IMR-90 (cell line): ENCODE measurements around the gene FYCO1.

Source experiments
- CTCF ChIP-seq: conservative IDR thresholded peaks from 2 replicates; pipeline ENCODE4 v1.5.1; 2012; ENCODE audit warnings: mild to moderate bottlenecking, low read depth, low read length, improper control_type of control experiment
- RAD21 ChIP-seq: IDR thresholded peaks from 2 replicates; pipeline ENCODE4 v1.6.1; 2012; ENCODE audit warnings: low read length, improper control_type of control experiment
- RCOR1 ChIP-seq: IDR thresholded peaks from 2 replicates; pipeline ENCODE4 v1.6.1; 2012; ENCODE audit warnings: mild to moderate bottlenecking, low read length, improper control_type of control experiment; ENCODE audit not compliant: insufficient replicate concordance
- RFX5 ChIP-seq: IDR thresholded peaks from 2 replicates; pipeline ENCODE4 v1.8.0; 2012; ENCODE audit warnings: low read depth, mild to moderate bottlenecking, low read length, moderate library complexity
- SMC3 ChIP-seq: fragments of 150-350 bp; IDR thresholded peaks from 2 replicates; pipeline ENCODE4 v1.6.1; 2016; ENCODE audit warnings: low read depth, mild to moderate bottlenecking, antibody characterized with exemption, low read length, moderate library complexity

GRCh38 chr3:45940004-45940780 is 55.4 kb downstream of the FYCO1 start:
- TF ChIP-seq SMC3 (no peak), RCOR1 (no peak), CTCF (no peak), RFX5 (no peak), RAD21 (no peak)
